SH-SY5Y (cell line): ENCODE data around the gene CMSS1.

ENCODE experiments used
- GATA2 ChIP-seq: IDR thresholded peaks from 2 replicates; pipeline ENCODE4 v1.6.1; 2011; ENCODE audit warnings: mild to moderate bottlenecking, low read depth, low read length
- GATA3 ChIP-seq: IDR thresholded peaks from 2 replicates; pipeline ENCODE4 v1.6.1; 2011; ENCODE audit warnings: low read depth, mild to moderate bottlenecking, low read length, moderate library complexity

The CMSS1 gene

GRCh38 chr3:100030914-100031425, 213.3 kb downstream of the CMSS1 start:
- no peak for TF ChIP-seq GATA3
- TF ChIP-seq GATA2, result no peak

- TF ChIP-seq GATA2, result no peak
- TF ChIP-seq GATA3, result no peak
Measured at GRCh38 chr3:100032243-100032642, 214.6 kb downstream of the CMSS1 start.

- TF ChIP-seq GATA3 (no peak), GATA2 (no peak)
Measured at GRCh38 chr3:100033184-100033583, 215.5 kb downstream of the CMSS1 start.

DNA sequence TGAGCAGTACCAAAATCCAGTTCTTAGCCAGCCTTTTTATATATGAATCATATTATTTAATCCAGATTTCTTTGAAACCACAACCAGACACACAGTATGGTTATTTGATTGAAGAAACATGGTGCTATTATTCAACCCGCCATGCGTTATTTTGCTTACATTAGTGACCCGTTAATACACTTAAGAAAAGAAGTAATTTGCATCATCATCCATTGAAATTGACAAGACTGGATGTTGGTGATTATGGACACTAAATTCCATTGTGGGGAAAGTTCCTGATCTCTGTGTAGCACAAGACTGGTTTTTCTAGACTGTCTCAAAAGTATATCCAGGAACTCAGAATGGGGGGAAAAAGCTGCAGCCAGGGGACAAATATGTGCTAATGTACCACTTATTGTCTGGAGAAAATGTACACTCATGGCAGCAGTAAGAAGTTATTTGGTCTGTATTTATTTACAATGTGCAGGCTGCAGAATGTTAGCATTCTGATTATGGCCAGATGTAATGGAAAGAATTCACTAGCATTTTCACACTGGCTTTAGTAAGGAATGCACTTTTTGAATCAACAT, 216.3 kb downstream of the CMSS1 start:
- TF ChIP-seq GATA3 (no peak), GATA2 (no peak)

DNA sequence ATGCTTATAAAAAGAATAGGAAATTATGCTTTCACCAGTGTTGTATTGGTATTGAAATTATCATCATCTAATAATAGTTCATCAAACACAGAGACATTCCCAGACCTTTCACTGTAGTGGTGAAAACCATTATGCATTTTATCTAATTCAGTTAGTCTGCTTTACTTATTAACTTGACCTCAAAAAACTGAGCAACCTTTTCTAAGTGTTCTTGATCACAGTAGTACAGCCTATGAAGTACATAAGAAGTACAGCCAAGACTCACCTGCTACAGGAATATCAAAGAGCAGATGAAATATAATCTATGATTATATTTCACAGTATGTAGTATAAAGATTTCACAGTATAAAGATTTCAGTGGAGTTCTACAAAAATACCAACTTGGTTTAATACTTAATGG, 221.4 kb downstream of the CMSS1 start:
- no peak for TF ChIP-seq GATA2
- TF ChIP-seq GATA3, result no peak

- TF ChIP-seq GATA2 (no peak), GATA3 (no peak)
Measured at GRCh38 chr3:100040451-100041225, 223.0 kb downstream of the CMSS1 start.

DNA sequence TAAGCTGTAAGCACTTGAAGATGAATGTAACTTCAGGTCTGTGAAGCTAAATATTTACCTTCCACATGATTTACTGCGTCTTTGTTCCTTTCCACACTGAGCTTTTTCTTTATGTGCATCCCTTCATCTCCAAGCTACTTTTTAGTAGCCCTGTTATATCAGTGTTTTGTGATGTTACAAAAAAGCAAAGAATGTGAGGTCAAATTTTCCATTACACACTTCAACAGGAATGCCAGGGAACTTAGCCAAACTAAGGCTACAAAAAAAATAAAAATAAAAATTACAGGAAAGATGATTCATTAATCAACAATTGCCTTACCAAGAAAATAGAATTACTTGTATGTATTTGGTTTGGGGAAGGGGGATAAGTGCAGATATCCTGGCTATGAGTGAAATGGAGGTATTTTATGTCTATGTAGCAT, 223.7 kb downstream of the CMSS1 start:
- TF ChIP-seq GATA3, result no peak
- TF ChIP-seq GATA2, result no peak

- TF ChIP-seq GATA2 (peak; percentile 23; the same call in 1 of the 2 replicates), GATA3 (peak; percentile 68; the same call in 1 of the 2 replicates)
Measured at GRCh38 chr3:100042166-100042981, 224.7 kb downstream of the CMSS1 start.

- TF ChIP-seq GATA2, result no peak
- no peak for TF ChIP-seq GATA3
Measured at GRCh38 chr3:100043271-100043670, 225.6 kb downstream of the CMSS1 start.

DNA sequence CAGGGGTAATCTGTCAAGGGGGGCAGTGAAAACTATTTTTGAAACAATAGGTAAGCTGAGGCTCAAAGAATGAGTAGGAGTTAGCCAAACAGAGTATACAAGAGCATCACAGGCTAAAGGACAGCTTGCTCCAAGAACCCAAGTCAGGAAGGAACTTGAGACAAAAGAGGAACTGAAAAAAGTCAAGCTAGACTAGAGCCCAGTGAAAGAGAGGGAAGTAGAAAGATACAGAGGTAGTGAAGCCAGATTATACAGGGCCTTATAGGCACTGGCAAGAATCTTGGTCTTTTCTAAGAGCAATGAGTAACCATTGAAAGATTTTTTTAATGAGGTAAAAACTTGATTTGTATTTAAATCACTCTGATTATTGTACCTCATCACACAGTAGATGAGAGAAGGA, 226.7 kb downstream of the CMSS1 start:
- no peak for TF ChIP-seq GATA3
- TF ChIP-seq GATA2, result no peak

DNA sequence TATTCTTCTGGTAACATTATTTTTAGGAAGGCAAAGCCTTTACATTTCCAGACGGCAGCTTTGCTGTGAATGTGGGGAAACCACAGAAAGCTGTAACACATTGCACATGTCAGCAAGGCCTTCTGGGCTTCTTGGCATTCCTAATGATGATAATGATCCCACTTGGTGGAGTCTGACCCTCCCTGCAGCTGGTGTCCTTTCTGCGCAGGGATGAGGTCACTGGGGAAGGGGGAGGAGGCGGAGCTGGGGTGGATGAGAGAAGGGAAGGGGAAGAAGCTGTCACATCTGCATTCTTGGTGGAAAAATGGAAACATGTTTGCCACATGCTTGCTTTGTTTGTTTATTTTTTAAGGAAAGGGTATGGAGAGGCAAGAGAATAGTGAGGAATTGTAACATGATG, 228.0 kb downstream of the CMSS1 start:
- no peak for TF ChIP-seq GATA3
- no peak for TF ChIP-seq GATA2

- no peak for TF ChIP-seq GATA2
- TF ChIP-seq GATA3, result no peak
Measured at GRCh38 chr3:100046986-100047385, 229.3 kb downstream of the CMSS1 start.

DNA sequence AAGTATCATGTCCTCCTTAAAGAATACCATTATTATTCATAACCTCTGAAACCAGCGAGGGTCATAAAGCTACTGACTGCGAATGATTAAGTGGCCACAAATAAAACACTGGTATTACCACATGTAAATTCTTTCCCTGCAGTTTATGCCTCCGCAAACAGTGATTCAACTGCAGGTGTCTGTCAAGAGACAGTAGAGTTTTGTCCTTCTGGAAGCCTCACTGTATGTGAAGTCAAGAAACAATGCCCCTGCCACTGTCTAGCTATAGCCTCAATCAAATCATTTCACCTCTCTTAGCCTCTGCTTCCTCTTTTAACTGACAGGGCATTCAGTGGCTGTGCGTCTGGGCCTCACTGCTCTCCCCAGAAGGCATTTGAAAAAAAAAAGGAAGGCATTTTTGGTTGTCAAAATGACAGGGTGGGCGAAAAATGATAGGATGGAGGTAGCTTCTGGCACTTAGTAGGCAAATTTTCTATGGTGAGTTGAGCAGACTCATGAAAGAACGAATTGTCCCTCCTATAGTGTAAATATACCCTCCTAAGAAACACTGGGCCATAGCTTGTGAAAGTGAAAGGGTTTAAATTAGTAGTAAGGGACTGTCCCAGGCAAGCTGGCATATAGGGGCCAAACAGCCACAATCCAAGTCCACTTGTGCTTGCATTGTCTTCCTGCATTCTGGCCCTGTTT, 229.9 kb downstream of the CMSS1 start:
- TF ChIP-seq GATA3 (no peak), GATA2 (no peak)

GRCh38 chr3:100048248-100048647, 230.6 kb downstream of the CMSS1 start:
- no peak for TF ChIP-seq GATA3
- no peak for TF ChIP-seq GATA2
